SHP77 treated with DMSO at 0.1 percent for 48 hours (cell line): ENCODE measurements around the gene ELF2.
"Not testable (repeated sequence)": the region's sequence is repeated elsewhere in the genome, so short reads cannot be mapped to it uniquely, and the experiment has no call there.

Source experiments
- DNase-seq: peaks from one replicate; lab custom pipeline; 2025; lab: John Stamatoyannopoulos, UW

The ELF2 gene

GRCh38 chr4:139188648-139189416, 11.8 kb upstream of the ELF2 start:
- no peak for DNase-seq

DNA sequence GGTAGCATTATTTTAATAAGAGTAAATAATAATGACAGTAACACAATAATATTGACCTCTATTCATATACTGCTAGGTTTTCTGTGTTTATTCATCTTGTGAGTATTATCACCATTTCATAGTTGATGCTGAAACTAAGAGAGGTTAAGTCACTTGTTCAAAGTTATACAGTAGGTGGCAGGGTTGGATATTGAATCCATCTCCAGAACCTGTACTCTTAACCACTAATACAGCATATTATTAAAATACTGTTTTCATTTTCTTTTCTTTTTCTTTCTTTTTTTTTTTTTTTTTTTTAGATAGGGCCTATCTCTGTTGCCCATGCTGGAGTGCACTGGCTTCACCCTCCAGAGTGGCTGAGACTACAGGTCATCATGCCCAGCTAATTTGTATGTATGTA, 7.1 kb upstream of the ELF2 start:
- no peak for DNase-seq

DNA sequence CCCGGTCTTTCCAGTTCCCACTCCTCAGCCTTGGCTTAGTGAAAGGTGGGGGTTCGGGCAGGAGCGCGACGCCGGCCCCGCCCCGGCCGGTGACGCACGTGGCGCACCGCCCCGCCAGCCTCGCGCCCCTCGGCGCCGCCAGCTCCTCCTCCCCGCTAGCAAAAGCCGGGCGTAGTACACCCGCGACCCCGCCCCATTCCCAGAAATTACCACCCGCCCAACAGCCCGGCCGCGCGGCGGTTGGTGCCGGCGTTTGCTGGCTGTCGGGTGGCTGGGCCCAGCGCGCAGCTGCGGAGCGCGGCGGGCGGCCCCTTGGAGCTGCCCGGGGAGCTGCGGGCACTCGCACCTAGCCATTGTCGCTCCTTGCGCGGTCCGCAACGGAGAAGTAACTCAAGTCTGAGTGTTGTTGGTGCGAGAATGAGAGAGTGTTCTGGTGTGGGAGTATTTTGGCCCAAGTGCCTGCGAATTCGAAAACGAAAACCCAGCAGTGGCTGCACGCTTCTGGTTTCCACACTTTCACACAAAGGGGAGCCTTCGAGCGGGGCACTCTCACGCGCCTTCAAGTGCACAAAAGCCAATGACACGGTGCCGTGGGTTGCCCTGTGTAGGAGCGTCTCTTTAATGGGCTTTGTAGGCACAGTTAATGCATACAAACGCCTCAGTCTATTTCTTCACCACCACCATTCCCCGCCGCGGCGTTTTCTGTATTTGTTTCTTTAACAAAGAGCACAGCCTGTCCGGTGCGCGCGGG, 1.0 kb upstream of the ELF2 start:
- peak; percentile 38 for DNase-seq

DNA sequence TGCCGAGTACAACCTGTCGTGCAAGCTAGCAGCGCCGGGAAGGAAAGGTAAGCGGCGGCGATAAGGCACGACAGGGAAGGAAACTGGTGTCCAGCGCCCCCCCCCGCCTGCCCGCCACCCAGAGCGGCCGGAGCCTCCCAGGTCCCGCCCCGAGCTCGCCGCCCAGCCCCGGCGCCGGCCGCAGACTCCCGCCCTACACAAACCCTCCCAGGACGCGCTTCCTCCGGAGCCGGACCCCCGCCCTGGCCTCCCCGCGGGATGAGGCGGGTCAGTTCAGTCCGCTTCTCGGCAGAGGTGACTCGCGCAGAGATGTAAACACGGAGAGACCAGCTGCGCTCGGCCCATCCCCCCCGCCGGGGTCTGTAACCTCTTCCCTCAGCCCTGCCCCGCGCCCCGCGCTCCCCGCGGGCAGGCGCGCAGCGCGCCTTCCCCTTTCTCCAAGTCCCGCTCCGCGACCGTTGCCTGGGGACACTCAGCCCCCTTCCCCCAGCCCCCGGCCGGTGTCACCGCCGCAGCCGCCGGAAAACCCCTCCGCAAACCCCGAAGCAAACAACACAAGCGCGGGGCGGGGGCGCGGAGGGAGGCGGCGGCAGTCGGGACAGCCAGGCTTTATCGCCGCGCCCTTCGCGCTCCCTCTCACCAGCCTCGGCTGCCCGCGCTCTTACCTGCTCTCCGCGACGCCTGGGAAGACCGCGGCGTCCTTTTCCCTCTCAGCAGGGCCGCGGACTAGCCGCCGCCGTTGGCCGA, 543 bp downstream of the ELF2 start:
- DNase-seq, result peak; percentile 11

GRCh38 chr4:139175646-139176301, 1.2 kb downstream of the ELF2 start:
- DNase-seq, result no peak

- DNase-seq, result no peak
Measured at GRCh38 chr4:139171876-139172691, 4.9 kb downstream of the ELF2 start.

- no peak for DNase-seq
Measured at GRCh38 chr4:139170932-139171331, 6.1 kb downstream of the ELF2 start.

DNA sequence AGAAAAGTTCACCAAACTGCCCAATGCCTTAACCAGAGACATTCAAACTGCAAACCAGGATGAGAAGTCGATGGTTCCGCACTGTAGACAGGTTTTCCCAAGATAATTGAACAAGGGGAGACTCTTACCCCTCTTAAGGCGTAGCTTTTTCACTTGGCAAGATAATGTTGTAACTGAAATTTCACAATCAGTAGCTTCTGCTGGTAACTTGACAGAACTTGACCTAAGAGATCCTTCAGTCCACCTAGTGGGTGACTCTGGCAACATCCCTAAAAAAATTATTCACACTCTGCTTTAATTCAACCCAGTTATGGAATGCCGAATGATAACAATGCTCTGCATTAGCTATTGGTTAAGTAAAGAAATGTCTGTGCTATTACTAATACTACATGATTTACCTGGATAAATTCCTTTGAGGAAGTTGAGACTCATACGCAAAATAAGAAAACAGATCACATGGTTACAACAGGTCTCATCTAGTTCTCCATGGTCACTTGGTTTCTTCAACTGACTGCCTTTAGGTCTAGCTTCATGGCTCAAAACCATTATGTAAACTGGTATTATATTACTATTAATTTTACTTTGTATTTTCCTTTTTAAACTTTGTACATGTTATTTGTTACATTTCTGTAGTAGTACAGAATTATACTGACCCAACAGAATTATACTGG, 9.1 kb downstream of the ELF2 start:
- no peak for DNase-seq

DNA sequence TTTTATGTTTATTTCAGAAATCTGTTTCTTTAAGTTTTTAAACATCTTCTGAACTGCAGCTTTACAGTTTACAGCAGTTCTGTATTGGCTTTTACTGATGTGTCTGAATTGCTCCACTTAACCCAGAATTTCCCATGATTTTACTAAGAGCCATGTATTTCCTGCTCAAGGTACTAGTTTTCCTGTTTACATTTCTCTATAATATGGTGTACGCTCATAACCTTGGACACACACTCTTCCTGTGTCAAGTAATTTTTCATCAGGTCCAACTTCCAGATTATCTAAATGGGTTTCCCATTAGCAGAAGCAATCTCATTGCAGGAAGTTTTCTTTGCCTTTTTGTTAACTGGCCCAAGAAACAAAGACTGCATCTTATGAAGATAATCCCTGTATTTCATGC, 12.3 kb downstream of the ELF2 start:
- DNase-seq, result no peak

GRCh38 chr4:139163806-139164206, 13.2 kb downstream of the ELF2 start:
- DNase-seq, result no peak

DNA sequence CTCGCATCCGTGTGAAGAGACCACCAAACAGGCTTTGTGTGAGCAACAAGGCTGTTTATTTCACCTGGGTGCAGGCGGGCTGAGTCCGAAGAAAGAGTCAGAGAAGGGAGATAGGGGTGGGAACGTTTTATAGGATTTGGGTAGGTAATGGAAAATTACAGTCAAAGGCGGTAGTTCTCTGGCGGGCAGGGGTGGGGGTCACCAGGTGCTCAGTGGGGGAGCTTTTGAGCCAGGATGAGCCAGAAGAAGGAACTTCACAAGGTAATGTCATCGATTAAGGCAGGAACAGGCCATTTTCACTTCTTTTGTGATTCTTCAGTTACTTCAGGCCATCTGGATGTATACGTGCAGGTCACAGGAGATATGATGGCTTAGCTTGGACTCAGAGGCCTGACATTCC, 19.0 kb downstream of the ELF2 start:
- DNase-seq, result not testable (repeated sequence)

DNA sequence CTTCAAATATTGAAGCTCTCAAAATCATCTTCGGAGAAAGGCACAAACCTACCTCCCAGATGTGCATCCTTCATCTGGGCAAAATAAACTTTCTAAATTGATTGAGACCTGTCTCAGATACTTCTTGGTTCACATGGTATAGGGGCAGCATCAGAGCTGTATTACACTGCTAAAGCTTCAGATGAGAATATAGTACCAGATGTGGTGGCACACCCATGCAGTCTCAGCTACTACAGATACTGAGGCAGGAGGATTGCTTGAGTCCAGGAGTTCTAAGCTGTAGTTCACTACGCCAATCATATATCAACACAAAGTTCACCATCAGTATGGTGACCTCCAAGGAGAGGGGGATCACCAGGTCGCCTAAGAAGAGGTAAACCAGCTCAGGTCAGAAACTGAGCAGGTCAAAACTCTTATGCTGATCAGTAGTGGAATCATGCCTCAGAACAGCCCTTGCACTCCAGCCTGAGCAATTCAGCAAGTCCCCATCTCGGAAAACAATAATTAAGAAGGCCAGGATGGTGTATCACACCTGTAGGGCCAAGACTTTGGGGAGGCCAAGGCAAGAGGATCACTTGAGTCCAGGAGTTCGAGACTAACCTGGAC, 22.0 kb downstream of the ELF2 start:
- no peak for DNase-seq

GRCh38 chr4:139154538-139154937, 22.5 kb downstream of the ELF2 start:
- DNase-seq, result no peak

DNA sequence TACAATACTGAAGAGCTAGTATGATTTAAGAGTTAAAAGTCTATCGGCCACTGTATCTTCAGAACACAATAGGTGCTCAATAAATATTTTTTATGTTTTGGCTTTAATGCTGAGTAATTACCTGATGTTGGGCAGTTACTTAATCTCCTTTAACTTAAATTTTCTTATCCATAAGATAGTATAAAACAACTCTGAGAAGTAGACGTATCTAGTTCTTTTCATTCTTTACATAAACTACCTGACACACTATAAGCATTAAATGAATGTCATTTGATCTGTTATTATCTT, 22.9 kb downstream of the ELF2 start:
- no peak for DNase-seq

DNA sequence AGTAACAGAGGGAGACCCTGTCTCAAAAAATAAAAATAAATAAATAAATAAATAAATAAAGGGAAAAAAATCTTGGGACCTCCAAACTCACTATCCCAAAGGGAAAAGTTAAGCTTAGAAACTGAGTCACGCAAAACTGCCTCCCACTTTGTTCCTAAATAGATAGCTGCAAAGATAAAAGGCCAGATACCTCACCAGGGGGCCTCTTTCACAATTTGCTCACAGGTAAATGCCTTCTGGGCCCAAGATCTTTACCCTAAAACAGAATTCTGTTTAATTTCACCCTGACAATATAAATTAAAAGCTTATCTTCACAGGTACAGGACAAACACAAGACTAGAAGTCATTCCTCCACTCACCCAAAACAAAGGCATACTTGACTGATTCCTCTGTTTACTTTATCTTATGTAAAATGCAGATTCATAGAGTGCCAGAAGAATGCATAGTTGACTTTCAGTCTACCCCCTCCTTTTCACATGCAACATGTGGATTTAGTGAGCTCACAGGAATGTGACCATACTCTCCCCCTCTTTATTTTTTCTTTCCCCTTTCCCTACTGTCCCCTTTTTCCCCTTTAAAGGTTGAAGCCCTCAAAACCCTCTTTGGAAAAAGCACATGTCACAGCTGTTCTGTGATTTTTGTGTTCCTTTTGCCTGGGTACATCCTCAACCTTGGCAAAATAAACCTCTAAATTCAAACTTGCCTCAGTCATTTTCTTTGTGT, 23.4 kb downstream of the ELF2 start:
- DNase-seq, result no peak

GRCh38 chr4:139152249-139152648, 24.8 kb downstream of the ELF2 start:
- DNase-seq, result no peak

- no peak for DNase-seq
Measured at GRCh38 chr4:139146926-139147629, 29.9 kb downstream of the ELF2 start.

DNA sequence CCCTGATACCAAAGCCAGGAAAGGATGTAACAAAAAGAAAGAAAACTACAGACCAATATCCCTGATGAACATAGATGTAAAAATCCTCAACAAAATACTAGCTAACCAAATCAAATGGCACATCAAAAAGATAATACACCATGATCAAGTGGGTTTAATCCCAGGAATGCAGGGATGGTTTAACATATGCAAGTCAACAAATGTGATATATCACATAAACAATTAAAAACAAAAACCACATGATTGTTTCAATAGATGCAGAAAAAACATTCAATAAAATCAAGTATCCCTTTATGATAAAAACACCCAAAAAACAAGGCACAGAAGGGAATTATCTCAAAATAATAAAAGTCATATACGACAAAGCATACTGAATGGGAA, 31.5 kb downstream of the ELF2 start:
- no peak for DNase-seq

DNA sequence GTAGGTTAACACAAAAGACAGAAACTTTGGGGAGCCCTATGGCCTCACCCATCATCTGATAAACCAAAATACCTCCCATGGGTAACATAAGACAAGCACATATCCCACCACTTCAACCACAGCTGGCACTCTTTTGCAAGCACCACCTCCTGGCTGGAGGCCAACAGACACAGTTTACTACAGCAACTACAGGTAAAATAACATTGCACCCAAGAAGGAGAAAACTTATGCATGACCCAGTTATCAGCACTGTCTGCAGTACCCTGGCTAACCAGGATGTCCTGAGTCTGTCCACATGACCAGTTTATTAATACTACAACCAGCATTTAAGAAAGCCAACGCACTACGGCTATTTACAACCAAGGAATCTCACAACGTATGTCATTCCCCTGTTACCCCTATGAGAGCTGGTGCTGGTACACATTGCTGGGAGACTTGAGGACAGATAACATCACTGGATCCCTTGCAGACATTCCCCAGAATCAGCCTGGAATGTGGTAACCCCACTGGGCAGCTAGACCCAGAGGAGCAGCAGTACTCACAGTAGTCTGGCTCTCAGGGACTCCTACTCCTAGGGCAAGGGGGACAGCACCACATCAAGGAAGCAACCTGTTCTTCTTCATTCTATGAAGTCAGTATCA, 32.0 kb downstream of the ELF2 start:
- DNase-seq, result peak; percentile 4
